HG03045 (cell line): ENCODE results near the gene OR7A10.
"Not testable (repeated sequence)": the region's sequence is repeated elsewhere in the genome, so short reads cannot be mapped to it uniquely, and the experiment has no call there.

Experiments used
- ATAC-seq: cut with Tn5 transposase; IDR thresholded peaks from one replicate; pipeline ENCODE4 v1.9.1; 2021; ENCODE audit warnings: mild to moderate bottlenecking, moderate library complexity; ENCODE audit not compliant: unreplicated experiment

Gene OR7A10

DNA sequence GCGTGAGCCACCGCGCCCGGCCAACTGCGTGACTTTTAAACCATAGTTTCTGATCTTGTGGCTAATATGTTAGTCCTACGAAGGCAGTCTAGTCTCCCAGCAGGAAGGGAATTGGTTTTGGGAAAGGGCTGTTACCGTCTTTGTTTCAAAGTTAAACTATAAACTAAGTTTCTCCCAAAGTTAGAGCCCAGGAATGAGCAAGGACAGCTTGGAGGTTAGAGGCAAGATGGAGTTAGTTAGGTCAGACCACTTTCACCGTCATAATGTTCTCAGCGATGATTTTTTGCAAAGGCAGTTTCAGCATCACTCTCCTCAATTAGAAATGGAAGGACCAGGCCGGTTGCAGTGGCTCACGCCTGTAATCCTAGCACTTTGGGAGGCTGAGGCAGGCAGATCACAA lies 52.7 kb downstream of the OR7A10 start:
- ATAC-seq: no peak

DNA sequence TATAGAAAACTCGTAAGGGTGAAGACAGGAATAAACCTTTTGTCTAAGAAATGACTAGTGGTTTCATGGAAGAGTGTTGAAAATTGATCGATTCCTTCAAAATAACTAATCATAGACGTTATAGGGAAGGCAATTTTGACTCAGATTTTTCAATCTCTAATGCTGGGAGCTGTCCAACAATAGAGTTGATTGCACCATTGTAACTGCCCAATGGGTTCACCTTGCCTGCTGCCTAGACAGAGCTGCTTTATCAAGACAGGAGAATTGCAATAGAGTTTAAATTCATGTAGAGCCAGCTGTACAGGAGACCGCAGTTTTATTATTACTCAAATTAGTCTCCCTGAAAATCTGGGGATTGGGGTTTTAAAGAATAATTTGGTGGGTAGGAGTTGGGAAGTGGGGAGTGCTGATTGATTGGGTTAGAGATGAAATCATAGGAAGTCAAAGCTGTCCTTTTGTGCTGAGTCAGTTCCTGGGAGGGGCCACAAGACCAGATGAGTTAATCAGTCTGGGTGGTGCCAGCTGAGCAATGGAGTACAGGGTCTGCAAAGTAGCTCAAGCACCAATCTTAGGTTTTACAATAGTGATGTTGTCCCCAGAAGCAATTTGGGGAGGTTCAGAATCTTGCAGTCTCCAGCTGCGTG lies 53.5 kb downstream of the OR7A10 start:
- no peak for ATAC-seq

DNA sequence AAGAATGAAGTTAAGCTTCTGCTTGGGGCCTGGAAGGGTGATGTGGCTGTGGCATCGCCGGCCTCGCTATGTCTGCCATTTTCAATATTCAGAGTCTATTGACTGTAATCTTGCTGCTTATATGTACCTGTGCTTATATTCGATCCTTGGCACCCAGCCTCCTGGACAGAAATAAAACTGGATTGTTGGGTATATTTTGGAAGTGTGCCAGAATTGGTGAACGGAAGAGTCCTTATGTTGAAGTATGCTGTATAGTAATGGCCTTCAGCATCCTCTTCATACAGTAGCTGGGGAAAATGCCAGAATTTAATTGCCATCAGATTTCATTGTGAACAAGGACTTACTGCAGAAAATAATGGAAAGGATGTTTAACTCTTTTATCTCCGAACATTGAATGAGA lies 56.5 kb downstream of the OR7A10 start:
- ATAC-seq: not testable (repeated sequence)
